GM19328 (cell line): Measurements from ENCODE around the gene JAK3.

Experiments used
- ATAC-seq: cut with Tn5 transposase; IDR thresholded peaks from one replicate; pipeline ENCODE4 v1.9.1; 2021; ENCODE audit warnings: mild to moderate bottlenecking, moderate library complexity; ENCODE audit not compliant: unreplicated experiment

Gene JAK3

GRCh38 chr19:17866312-17866963 lies 18.7 kb upstream of the JAK3 start:
- ATAC-seq, result no peak

- no peak for ATAC-seq
Measured at GRCh38 chr19:17865364-17866311, 17.9 kb upstream of the JAK3 start.

GRCh38 chr19:17863520-17864182 lies 15.9 kb upstream of the JAK3 start:
- ATAC-seq, result no peak

- no peak for ATAC-seq
Measured at GRCh38 chr19:17862711-17863519, 15.1 kb upstream of the JAK3 start.

GRCh38 chr19:17861542-17862402 lies 14.0 kb upstream of the JAK3 start:
- no peak for ATAC-seq

GRCh38 chr19:17860993-17861360 lies 13.2 kb upstream of the JAK3 start:
- ATAC-seq, result no peak

- ATAC-seq, result no peak
Measured at GRCh38 chr19:17860331-17860992, 12.7 kb upstream of the JAK3 start.

GRCh38 chr19:17859533-17860330 lies 11.9 kb upstream of the JAK3 start, which contains the start of gene RPL18A:
RPL18A (plus strand) TSS chr19:17859910; CDS start chr19:17859957, 47 bp downstream.
- ATAC-seq, result peak; percentile 94

GRCh38 chr19:17855280-17856152 lies 7.7 kb upstream of the JAK3 start:
- no peak for ATAC-seq

GRCh38 chr19:17854061-17854460 lies 6.3 kb upstream of the JAK3 start:
- no peak for ATAC-seq

- no peak for ATAC-seq
Measured at GRCh38 chr19:17848595-17849292, 962 bp upstream of the JAK3 start.

GRCh38 chr19:17846146-17846545 lies 1.6 kb downstream of the JAK3 start:
- no peak for ATAC-seq

GRCh38 chr19:17843908-17844490 lies 3.8 kb downstream of the JAK3 start:
- no peak for ATAC-seq

GRCh38 chr19:17843292-17843827 lies 4.4 kb downstream of the JAK3 start:
- no peak for ATAC-seq

GRCh38 chr19:17842663-17843291 lies 5.0 kb downstream of the JAK3 start:
- ATAC-seq, result no peak
